BJ (cell line): ENCODE results near the gene GPBP1. TPM values are rescaled to one million over a fixed set of nuclear protein-coding genes. Genes with fewer than 3 reads are reported as not detected.

Experiments
- CTCF ChIA-PET: fragments of 350-600 bp; formaldehyde crosslinking; extraction: SDS; loops from one replicate; lab custom pipeline; 2021; ENCODE audit warnings: antibody characterized with exemption, inconsistent platforms; lab: Yijun Ruan, JAX
- POLR2A ChIA-PET: fragments of 300-600 bp; sonication (Branson Sonifier 250); formaldehyde crosslinking; extraction: SDS; loops from one replicate; lab custom pipeline; 2021; ENCODE audit warnings: antibody characterized with exemption; lab: Charles Lee
- DNase-seq: peaks from one replicate; pipeline ENCODE4 v3.0.0-alpha.2; 2011; ENCODE audit warnings: low read depth
- H3K27me3 ChIP-seq: 2 replicates; pipeline ENCODE4 v1.6.0; 2011; ENCODE audit warnings: low read length; ENCODE audit not compliant: control insufficient read depth, insufficient read depth
- H3K36me3 ChIP-seq: 2 replicates; pipeline ENCODE4 v1.5.1; 2011; ENCODE audit warnings: low read length; ENCODE audit not compliant: control insufficient read depth, insufficient read depth
- H3K4me3 ChIP-seq: 2 replicates; pipeline ENCODE4 v1.5.1; 2011; ENCODE audit warnings: low read depth, mild to moderate bottlenecking, control low read depth, low read length
- CTCF ChIP-seq: IDR thresholded peaks from 2 replicates; pipeline ENCODE4 v1.5.1; 2011; ENCODE audit warnings: low read depth, mild to moderate bottlenecking, control low read depth, inconsistent platforms, low read length, moderate library complexity; ENCODE audit not compliant: insufficient read depth
- polyA plus RNA-seq: library from polyadenylated mRNA; depleted of rRNA; stranded (reverse); fragments of >200 nt; gene quantifications from 2 replicates; pipeline ENCODE4 v1.2.3, GENCODE V29; 2011; rRNA removed
- small RNA-seq: library from RNA; depleted of rRNA; stranded (forward); fragments of <200 nt; gene quantifications from one replicate; pipeline ENCODE3, GENCODE V24; 2012; ENCODE audit warnings: low replicate concordance, low read depth; ENCODE audit not compliant: insufficient read length

Gene GPBP1
- polyA plus RNA-seq, 1 experiment = 13.1 TPM

GRCh38 chr5:57311921-57312735, 138.3 kb downstream of the GPBP1 start:
- ChIA-PET POLR2A (no interaction called here), CTCF (interaction anchor here (0.7 to 0.8 kb wide), 4 partner anchors 14 to 467 kb away, joined by 3 to 4 read pairs (median 3); no protein-coding TSS in a partner anchor)
- no peaks in the 10 kb centered on the region for H3K27me3 ChIP-seq
- TF ChIP-seq CTCF = no peak
- H3K36me3 ChIP-seq = no peaks in the 10 kb centered on the region
- H3K4me3 ChIP-seq = no peak overlapping the region
- DNase-seq = no peak

- Histone ChIP-seq H3K27me3 (no peaks in the 10 kb centered on the region; the same call in 1 of the 2 replicates), H3K4me3 (no peak overlapping the region), H3K36me3 (no peaks in the 10 kb centered on the region)
- TF ChIP-seq CTCF = no peak
- CTCF ChIA-PET = interaction anchor here (0.8 kb wide), 1 partner anchor 15 kb away, joined by 3 read pairs; no protein-coding TSS in a partner anchor
- POLR2A ChIA-PET = interaction anchor here (0.6 kb wide), 1 partner anchor 1147 kb away, joined by 3 read pairs; no protein-coding TSS in a partner anchor
- DNase-seq = no peak
These were observed 139.9 kb downstream of the GPBP1 start for GRCh38 chr5:57313716-57314115.

Small RNA genes lying within 50 kb of the gene (small RNA-seq; reads per million reads assigned to genes)
- gene RF00019 = not detected

Other genes starting within 250 kb of the GPBP1 start
- 8.4 and 13.6 TPM in 2 replicates for gene MIER3, start 221.9 kb upstream of the GPBP1 start, polyA plus RNA-seq